Activated CD8-positive, alpha-beta memory T cell treated with anti-CD3 and anti-CD28 coated beads for 48 hours (primary cell): Measurements from ENCODE around the gene NSMCE1.
"Not testable (repeated sequence)": the region's sequence is repeated elsewhere in the genome, so short reads cannot be mapped to it uniquely, and the experiment has no call there.

Experiments
- DNase-seq, 3 experiments: peaks; one replicate each; pipeline ENCODE4 v3.0.0-alpha.2; 2020; ENCODE audit warnings: low read depth in 2 of 3, low spot score in 2 of 3

NSMCE1 gene

DNA sequence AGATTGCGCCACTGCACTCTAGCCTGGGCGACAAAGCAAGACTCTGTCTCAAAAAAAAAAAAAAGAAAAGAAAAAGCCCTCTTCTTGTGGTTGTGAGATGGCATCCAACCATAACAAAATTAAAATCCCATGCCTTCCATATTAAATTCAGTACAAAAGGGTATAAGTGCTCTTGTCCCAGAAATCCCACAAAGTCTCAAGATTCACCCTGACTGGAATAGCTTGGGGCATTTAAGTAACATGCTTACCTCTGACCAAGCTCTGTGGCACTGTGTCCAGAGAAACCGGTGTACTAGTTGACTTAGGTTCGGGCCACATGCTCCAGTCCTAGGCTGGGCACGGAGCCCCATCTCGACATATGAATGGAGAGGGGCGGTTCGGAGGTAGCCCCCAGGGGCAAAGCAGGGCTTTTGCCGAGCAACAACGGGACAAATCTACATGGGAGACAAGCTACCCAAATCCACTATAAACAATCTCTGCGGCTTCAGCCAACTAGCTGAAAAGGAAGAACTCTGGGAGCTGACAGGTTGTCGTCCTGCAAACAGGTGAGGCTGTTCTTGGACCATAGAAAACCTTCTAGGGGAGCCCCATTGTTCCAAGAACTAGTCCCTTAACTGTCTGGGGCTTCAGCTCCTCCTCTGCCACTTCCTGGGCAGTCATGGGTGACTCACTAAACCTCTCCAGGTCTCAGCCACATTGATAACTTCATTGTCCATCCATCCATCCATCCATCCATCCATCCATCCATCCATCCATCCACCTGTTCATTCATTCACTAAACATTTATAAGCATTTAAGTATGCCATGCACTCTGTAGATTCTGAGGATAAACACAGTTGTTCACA lies 34.9 kb upstream of the NSMCE1 start:
- DNase-seq: no peak

DNA sequence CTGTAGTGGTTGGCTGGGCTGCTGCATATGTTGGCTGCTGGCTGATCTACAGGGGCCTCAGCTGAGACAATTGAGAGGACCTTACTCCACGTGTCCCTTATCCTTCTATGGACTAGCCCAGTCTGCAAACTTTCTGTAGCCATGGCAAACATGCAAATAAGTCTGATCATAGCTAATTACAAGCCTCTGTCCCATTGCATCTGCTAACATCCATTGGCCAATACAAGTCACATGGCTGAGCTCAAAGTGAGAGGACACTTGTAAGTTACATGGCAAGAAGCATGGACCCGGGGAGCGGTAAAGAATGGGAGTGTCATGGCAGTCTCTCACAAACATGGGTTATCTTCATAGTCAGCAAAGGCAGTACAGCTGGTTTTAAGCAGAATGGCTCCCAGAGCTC lies 33.6 kb upstream of the NSMCE1 start:
- no peak for DNase-seq

DNA sequence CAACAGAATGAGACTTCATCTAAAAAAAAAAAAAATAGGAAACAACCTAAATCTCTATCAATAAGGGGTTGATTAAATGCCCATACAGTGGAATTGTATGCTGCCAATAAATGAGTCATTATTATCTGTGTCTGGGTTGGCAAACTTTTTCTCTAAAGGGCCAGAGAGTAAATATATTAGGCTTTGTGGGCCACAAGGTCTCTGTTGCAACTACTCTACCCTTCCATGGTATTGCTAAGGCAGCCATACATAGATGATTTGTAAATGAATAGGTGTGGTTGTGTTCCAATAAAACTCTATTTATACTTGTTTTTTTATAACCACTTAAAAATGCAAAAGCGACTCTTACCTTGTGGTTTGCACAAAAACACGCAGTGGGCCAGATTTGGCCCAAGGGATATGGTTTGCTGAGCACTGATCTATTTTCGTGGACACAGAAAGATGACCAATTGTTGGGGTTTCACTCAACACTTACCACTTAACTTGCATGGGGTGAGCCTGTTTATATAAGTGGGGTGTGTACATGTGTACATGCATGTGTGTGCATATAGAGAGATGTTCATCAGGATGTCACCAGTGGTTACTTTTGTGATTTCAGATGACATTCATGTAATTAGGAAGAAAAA lies 32.8 kb upstream of the NSMCE1 start:
- no peak for DNase-seq

- DNase-seq: no peak
Observed at GRCh38 chr16:27298132-27298531, 29.6 kb upstream of the NSMCE1 start.

DNA sequence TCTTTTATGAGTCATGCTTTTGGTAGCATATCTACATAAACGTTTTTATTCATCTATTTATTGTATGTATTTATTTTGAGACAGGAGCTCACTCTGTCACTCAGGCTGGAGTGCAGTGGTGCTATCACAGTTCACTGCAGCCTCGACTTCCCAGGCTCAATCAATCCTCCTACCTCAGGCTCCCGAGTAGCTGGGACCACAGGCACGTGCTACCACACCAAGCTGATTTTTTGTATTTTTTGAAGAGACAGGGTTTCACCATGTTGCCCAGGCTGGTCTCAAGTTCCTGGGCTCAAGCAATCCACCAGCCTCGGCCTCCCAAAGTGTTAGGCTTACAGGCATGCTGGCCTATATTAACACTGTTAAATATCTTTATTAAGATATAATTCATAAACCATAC lies 24.8 kb upstream of the NSMCE1 start:
- DNase-seq: no peak

DNA sequence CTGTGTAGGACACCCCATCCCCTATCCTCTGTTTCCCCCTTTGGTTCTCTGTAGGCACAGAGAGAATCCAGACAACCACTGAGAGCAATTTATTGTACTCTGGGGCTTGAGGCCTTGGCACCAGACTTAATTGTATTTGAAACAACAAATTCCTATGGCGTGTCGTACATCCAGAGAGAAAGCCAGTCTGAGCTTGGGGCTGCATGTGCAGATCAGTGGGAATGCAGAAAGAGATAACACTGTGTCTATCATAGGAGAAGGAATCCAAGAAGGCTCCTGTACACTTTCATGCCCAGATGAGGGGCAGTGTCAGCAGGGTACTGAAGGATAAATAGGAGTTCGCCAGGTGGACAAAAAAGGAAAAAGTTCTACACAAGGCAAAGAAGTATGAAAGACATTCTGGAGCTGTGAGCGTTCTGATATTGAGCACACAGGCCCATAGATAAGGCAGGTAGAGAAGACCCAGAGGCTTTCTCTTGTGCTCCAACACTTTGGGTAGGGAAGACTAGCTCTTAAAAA lies 23.2 kb upstream of the NSMCE1 start:
- no peak for DNase-seq

DNA sequence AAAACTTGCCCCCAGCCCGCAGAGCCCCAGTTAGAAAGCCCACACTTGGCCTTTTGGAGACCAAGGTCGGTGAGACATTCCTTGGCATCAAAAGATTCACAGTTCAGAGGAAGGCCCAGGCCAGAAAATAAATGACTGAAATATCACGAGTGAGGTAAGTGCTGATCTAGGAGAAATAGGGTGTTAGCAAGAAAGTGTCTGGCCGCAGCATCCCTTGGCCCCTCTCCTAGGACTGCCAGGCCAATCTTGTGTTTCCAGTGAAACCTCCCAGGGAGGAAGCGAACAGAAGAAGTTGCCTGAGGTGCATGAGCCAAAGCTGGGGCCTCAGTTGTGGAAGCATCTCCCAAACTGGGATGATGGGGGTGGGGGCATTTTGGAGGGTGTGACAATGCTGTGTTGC lies 22.5 kb upstream of the NSMCE1 start:
- no peak for DNase-seq

DNA sequence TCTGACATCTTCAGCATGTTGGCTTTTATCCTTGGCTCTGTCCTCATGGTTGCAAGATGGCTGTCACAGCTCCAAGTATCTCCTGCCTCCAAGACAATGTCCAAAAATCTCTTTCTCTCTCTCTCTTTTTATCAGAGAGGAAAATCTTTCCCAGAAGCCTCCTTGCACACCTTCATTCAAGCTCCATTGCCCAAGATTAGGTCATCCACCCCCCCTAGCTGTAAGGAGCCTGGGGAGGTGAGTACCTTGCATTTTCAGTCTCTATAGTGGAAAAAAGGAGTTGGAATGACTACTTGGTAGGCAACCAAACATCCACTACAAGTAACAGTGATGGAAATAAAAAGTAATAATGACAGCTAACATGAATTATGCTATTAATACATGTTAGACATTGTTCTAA lies 22.0 kb upstream of the NSMCE1 start:
- no peak for DNase-seq

DNA sequence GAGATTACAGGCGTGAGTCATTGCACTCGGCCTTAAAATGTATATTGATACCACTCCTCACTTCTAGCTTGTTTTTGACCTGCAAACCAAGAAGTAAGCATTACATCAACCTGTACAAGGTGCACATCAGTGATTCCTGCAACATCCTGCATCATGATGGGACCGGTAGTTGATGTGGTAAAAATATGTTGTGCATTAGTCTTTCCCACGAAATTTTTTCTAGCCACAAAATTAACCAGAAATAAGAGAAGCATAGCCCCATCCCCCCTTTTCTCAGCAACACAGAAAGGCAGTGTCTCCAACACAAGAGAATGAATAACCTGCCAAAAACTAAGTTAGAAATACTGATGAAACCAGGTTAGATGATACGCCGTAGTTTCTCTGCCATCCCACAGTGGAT lies 21.1 kb upstream of the NSMCE1 start:
- no peak for DNase-seq

- DNase-seq: not testable (repeated sequence)
Observed at GRCh38 chr16:27288313-27288712, 19.7 kb upstream of the NSMCE1 start.

DNA sequence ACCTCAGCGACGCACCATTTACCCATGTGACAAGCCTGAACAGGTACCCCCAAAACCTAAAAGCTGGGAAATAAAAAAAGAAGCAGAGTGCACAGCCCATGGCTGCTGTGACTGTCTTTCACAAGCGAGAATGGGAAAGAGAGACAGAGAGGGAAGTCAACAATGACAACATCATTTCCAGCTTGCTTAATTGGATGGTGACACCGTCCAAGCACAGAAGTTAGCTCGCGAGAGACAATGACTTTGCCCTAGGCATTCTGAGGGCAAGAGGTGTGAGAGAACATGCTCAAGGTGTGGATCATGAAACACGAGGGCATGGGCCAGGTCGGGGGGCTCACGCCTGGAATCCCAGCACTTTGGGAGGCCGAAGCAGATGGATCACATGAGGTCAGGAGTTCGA lies 19.3 kb upstream of the NSMCE1 start:
- no peak for DNase-seq

DNA sequence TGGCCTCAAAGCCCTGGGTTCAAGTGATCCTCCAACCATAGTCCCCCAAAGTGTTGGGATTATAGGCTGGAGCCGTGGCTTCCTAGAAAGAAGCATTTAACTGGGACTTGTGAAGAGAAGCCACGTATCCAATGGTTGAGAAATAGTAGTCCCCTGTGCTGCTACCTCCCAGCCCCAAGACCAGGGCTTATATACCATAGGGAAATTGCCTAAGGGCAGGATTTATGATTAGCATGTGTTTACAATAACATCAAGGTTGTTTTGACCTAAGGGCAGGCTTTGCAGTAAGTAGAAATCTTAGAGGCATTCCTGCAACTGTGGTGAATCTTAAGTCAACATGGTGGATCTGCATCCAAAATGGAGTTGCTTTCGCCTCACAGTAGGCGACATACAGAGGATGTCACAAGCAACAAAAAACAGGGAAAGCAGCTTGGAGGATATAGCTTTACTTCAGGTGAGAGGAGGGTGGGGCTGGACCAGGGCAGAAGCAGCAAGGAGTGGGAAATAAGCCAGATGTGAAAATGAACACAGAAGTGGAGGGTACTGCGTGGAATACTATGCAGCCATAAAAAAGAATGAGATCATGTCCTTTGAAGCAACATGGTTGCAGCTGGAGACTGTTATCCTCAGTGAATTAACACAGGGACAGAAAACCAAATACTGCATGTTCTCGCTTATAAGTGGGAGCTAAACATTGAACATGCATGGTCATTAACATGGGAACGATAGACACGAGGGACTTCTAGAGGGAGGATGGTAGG lies 18.7 kb upstream of the NSMCE1 start:
- DNase-seq: no peak

GRCh38 chr16:27286451-27286850 lies 17.9 kb upstream of the NSMCE1 start:
- no peak for DNase-seq

DNA sequence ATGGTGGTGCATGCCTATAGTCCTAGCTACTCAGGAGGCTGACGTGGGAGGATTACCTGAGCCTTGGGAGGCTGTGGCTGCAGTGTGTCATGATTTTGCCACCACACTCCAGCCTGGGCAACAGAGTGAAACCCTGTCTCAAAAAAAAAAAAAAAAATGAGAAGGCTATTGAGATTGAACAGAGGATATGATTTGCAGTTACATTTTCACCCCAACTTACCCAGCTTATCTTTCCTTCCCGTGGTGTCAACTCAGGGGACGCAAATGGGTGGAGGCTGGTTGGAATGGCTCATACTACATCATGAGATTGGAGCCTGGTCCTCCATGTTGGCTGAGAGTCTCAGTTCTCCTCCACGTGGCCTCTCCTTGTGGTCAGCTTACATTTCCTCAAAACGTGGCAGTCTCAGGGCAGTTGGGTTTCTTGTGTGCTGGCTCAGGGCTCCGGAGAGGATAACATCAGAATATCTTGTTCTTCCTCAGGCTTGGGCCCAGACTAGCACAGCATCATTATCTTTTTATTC lies 17.2 kb upstream of the NSMCE1 start:
- DNase-seq: no peak

DNA sequence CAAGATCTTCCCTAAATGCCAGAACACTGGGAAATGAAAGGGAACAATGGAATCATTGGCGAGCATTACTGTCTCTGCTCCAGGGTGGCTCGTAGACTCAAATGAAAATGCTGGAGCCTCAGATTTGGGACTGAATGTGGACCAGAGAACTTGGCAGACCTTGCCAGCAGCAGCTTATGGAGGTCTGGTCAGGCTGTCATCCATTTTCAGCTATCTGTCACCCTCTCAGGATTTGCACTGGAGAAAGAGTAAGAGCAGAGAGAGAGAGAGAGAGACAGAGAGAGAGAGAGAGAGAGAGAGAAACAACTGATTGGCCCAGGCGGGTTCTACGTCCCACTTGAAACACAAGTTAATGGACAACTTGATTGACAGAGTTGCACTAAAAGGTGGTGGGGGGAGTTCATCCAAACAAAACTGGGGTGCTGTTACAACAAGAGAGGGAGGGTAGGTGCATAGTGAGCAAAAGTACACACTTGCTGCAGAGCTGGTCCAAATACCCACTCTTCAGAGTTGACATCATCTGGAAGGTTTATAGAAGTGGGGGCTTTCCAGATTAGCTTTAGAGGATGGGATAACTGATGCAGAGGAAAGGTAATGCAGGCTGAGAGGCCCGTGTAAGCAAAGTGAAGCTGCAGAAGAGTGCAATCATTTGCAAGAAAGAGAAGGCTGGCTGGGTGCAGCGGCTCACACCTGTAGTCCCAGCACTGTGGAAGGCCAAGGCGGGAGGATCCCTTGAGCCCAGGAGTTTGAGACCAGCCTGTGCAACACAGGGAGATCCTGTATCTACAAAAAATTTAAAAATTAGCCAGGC lies 16.5 kb upstream of the NSMCE1 start:
- no peak for DNase-seq

- DNase-seq: no peak
Observed at GRCh38 chr16:27281243-27281642, 12.7 kb upstream of the NSMCE1 start.

- DNase-seq: no peak
Observed at GRCh38 chr16:27275394-27275793, 6.8 kb upstream of the NSMCE1 start.

DNA sequence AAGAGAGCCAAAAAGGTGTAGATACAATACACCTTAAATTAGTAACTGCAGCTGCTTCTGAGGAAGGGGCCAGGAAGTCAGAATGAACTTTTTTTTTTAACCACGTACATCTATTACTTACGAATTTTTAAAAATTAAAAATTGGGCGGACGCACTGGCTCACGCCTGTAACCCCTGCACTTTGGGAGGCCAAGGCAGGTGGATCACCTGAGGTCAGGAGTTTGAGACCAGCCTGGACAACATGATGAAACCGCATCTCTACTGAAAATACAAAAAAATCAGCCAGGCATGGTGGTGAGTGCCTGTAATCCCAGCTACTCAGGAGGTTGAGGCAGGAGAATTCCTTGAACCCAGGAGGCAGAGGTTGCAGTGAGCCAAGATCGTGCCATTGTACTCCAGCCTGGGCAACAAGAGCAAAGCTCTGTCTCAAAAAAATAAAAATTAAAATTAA lies 5.9 kb upstream of the NSMCE1 start:
- DNase-seq: not testable (repeated sequence)

DNA sequence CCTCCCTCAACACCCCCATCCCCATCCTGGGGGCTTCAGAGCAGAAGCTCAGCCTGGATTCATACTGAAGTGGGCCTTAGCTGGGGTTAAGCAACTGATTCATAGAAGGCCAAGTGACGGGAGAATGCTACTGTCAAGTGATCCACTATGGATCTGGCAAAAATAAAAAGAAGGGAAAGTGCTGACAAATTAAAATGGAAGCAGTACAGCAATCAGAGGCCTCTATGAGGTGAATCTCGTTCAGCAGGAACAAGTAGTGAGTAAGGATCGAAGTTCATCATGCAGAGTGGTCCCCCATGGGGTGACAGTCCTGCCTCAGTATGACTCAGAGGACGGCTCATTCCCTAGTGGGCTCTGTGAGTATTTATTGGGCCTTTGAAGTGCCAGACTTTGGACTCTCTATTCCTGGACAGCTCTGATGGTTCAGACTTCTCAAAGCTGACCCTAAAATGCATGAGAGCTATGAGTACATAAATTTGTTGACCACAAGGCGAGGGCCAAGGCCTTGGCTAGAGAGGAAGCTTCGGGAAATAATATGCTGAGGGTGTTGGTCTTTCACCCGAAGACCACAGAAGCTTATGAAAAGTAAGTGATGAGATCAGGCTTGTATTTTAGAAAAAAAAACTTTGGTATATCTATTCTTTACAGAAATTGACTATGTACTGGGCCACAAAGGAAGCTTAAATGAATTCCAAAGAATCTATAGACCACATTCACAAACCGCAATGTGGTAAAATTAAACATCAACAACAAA lies 5.3 kb upstream of the NSMCE1 start:
- no peak for DNase-seq

DNA sequence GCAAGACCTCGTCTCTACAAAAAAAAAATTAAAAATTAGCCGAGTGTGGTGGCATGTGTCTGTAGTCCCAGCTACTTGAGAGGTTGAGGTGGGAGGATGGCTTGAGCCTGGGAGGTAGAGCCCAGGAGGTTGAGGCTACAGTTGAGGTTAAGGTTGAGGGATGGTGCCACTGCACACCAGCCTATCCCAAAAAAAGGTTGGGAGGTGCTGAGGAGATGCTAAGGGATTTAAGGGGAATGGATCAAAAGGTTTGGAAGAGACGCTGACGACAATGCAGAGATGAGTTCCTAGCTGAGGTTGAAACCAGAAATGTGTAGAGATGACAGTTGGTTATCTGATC lies 4.7 kb upstream of the NSMCE1 start:
- no peak for DNase-seq
